Pancreas (tissue), 10 donors: ENCODE data around the gene PDGFA. TPM values are rescaled to one million over a fixed set of nuclear protein-coding genes. Genes with fewer than 3 reads are reported as not detected.

Experiments used
- ATAC-seq, 4 donors: fragments of 200-7000 bp; cut with Tn5 transposase; one replicate each; pipeline versions ENCODE4 v1.8.0 to v1.9.1; 2020; ENCODE audit warnings: mild to moderate bottlenecking in 4 of 4, moderate library complexity in 4 of 4
- DNase-seq, 6 donors: peaks; one replicate each; pipeline ENCODE4 v3.0.0-alpha.2; 2020
- FAIRE-seq: peaks from 2 replicates; lab custom pipeline; 2012; peaks lifted over from hg19 to GRCh38; lab: Jason Lieb, UNC
- H3K27ac ChIP-seq, 4 donors: fragments of 200-600 bp; sonication (generic); 1 replicate in 3 of 4; 2 replicates in 1 of 4; pipeline versions ENCODE4 v1.5.0 to v1.8.0; 2020
- H3K27me3 ChIP-seq, 4 donors: fragments of 200-600 bp; one replicate each; pipeline ENCODE4 v1.8.0; 2021
- H3K36me3 ChIP-seq, 3 donors: fragments of 200-600 bp; sonication (generic) in 1 of 3; one replicate each; pipeline versions ENCODE4 v1.5.0 to v1.8.0; 2020 to 2021
- H3K4me1 ChIP-seq, 3 donors: fragments of 200-600 bp; one replicate each; pipeline ENCODE4 v1.8.0; 2021
- H3K4me3 ChIP-seq, 4 donors: fragments of 200-600 bp; sonication (generic) in 2 of 4; one replicate each; pipeline versions ENCODE4 v1.5.0 to v1.8.0; 2020 to 2021
- H3K9me3 ChIP-seq, 4 donors: fragments of 200-600 bp; one replicate each; pipeline ENCODE4 v1.8.0; 2021
- WGBS, 2 donors: extraction: QIAGEN DNeasy Blood & Tissue Kit; methylation state at CpG; one replicate each; pipeline ENCODE4 v1.1.7; 2013; 5-methylcytosine and 5-hydroxymethylcytosine counted together
- intact Hi-C, 3 donors: fragments of 100-400 bp; cut with DNase I; formaldehyde crosslinking; loops; one replicate each; pipeline versions ENCODE4 v1.11.1 to v1.14.2; 2022
- polyA plus RNA-seq, 2 donors: library from polyadenylated mRNA; stranded (reverse); fragments of 200-250 nt; gene quantifications; one replicate each; pipeline ENCODE4 v1.2.3, GENCODE V29; 2013
- total RNA-seq, 6 donors: library from RNA; stranded (reverse); fragmentation: NEBNext Ultra II Directional in 4 of 6; extraction: Animal tissue kit (Norgen Biotek cat#: 25700) in 4 of 6; gene quantifications; one replicate each; pipeline versions ENCODE4 v1.2.1 to v1.2.4, GENCODE V29; 2021 to 2023
- TF ChIP-seq, protein P1 (sequence below), 4 donors: fragments of 200-600 bp; sonication (generic) in 3 of 4; IDR thresholded peaks; one replicate each; pipeline versions ENCODE4 v1.5.0 to v1.8.0; 2021; ENCODE audit warnings: antibody characterized with exemption in 4 of 4
- donor health status: healthy with polysubstance abuse.
- donor health status: DM: no; HTN: no; CAD: no; lungs with moderate emphysema.
- donor health status: DM: no; HTN: no; CAD: no.
- donor health status: control.
- donor health status: control.
- donor health status: Bipolar disorder and iron deficiency.
- donor health status: DM: yes; HTN: yes; CAD: no.
- donor health status: DM: no; HTN: no; CAD: no.
- donor health status: DM: no; HTN: no; CAD: no.
- donor health status: DM: yes; HTN: yes; CAD: no.

PDGFA gene
- total RNA-seq, result 100 to 1,000 TPM in 1 of 6 donors, 10 to 100 TPM in 5; 54.1 to 175 (median 81.5) TPM
- polyA plus RNA-seq, result 10 to 100 TPM; 53.3 to 60.4 TPM

DNA sequence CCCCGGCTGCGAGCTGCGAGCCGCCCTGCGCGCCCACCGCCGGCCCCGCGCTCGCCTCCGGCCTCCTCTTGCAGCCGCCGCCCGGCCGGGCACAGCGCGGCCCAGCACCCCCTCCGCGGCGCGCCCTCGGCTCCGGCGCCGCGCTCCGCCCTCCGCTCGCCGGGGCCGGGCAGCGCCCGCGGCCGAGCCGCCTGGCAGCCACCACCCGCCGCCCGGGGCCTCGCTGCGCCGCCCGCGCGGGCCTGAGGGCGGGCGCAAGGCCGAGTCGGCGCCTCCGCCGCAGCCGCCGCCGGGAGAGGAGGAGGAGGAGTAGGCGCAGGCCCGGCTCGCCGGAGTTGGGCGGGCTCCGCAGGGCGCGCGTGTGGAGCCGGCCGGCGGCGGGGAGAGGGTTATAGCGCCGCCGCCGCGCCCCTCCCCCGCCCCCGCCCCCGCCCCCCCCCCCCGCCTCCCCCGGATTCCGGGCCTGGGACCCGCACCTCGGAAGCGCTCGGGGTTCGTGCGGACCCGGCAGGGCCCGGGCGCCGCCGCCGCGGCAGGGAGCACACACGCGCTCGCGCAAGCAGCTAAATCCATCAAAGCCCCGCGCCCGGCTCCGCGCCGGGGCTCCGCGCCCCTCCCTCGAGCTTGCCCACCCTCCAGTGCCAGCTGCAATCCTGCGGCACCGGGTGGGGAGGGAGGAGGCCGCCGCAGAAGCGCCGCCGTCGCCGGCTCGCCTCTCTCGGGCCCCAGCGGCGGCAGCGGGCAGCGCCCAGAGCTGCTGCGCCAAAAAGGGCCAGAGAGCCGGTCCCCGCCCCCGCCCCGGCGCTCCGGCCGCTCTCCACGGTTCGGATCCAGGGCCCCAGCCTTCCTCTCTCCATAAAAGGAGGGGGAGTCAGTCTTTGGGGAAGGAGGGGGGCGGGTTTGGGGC, at the start of gene PDGFA:
Gene PDGFA, minus strand, starts transcription at position 363 of the 907 bp plus-strand sequence. CDS start 845 bp downstream, outside the sequence.
- Histone ChIP-seq H3K9me3 (no peaks in the 10 kb centered on the region), H3K4me1 (peaks cover 0 to 15% (median 14%) of the 10 kb centered on the region in 3 donors), H3K4me3 (peak within 1 kb of the TSS; percentile 71 to 100 (median 88)), H3K36me3 (no peaks in the 10 kb centered on the region), H3K27ac (peak within 1 kb of the TSS; percentile 83 to 94 (median 92)), H3K27me3 (no peaks in the 10 kb centered on the region)
- TF ChIP-seq, protein P1, sequence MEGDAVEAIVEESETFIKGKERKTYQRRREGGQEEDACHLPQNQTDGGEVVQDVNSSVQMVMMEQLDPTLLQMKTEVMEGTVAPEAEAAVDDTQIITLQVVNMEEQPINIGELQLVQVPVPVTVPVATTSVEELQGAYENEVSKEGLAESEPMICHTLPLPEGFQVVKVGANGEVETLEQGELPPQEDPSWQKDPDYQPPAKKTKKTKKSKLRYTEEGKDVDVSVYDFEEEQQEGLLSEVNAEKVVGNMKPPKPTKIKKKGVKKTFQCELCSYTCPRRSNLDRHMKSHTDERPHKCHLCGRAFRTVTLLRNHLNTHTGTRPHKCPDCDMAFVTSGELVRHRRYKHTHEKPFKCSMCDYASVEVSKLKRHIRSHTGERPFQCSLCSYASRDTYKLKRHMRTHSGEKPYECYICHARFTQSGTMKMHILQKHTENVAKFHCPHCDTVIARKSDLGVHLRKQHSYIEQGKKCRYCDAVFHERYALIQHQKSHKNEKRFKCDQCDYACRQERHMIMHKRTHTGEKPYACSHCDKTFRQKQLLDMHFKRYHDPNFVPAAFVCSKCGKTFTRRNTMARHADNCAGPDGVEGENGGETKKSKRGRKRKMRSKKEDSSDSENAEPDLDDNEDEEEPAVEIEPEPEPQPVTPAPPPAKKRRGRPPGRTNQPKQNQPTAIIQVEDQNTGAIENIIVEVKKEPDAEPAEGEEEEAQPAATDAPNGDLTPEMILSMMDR (IDR thresholded peaks at IDR 0.05), result peak in 3 of 4 donors; percentile 17 to 31 (median 21)
- DNase-seq, result peak; percentile 63 to 87 (median 80)
- no peak for FAIRE-seq
- ATAC-seq, result peak; percentile 24 to 51 (median 36)
- 0% methylated on average over 47 to 110 of the region's 132 CpGs for WGBS, 2 donors
- intact Hi-C loops, result loop anchor here in 1 of 3 donors (10.0 kb wide), 1 partner anchor 205 kb away; the partner anchor contains the start of genes DNAAF5 and PRKAR1B

DNA sequence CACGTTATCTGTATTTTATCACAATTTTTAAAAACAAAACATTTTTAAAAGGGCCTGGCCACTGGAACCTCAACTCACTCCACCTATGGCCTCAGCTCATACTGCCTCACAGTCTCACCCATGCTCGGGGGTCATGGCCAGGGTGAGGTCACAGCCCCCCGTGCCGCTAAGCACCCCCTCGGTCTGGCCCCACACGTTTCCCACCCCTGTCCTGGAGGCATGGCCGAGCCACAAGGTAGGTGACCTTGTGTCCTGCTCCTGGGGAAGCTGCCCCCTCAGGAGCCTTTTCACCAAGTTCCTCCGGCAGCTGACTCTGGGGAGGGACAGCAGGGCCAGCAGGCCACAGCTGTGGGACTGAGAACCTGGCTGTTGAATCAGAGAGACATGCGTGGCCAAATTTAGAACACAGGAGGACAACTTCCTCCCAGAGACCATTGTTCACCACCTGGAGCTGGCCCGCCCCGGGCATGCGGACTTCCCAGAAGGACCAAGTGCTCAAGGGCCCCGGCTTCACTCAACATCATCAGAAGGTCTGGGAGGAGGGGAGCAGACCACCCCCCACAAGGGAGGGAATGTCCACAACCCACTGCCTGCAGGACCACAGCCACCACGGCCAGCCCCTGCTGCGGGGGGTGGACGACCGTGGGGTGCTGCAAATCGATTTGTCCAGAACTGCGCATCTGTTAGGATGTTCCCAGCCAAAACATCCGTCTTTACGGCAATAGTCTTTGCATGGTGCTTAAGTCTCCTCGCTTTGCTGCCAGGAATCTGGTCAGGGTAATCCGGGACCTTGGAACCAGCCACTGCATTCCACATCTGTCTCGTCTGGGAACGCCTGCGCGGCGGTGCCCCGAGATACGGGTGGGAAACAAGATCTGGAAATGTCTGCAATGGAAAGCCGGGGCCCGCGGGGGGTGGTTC, 48.6 kb upstream of the PDGFA start:
- TF ChIP-seq, protein P1 (IDR thresholded peaks at IDR 0.05), result no peak
- Histone ChIP-seq H3K27me3 (no peaks in the 10 kb centered on the region), H3K27ac (no peak overlapping the region), H3K4me1 (no peaks in the 10 kb centered on the region), H3K9me3 (no peaks in the 10 kb centered on the region), H3K4me3 (no peak overlapping the region), H3K36me3 (no peaks in the 10 kb centered on the region)
- ATAC-seq, result no peak
- FAIRE-seq, result no peak
- peak in 2 of 6 donors; percentile 17 to 44 for DNase-seq
- 85 to 91% methylated on average over 33 of the region's 33 CpGs for WGBS, 2 donors
- intact Hi-C loops, result no loop called here

DNA sequence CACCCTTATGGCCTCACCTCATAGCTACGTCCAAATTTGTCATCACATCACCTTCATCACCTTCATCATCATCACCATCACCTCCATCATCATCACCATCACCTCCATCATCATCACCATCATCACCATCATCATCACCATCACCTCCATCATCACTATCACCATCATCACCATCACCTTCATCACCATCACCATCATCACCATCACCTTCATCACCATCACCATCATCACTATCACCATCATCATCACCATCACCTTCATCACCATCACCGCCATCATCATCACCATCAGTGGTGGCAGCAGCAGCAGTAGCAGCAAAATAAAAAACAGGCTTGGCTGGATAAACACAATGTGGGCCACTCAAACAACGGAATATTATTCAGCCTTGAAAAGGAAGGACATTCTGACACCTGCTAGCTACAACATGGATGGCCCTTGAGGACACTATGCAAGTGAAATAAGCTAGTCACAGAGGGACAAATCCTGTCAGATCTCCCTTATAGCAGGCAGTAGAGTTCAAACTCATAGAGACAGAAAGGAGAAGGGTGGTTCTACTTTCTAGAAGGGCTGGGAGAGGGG, 47.7 kb upstream of the PDGFA start:
- no peak for ATAC-seq
- TF ChIP-seq, protein P1 (IDR thresholded peaks at IDR 0.05), result no peak
- no peak for DNase-seq
- Histone ChIP-seq H3K27ac (no peak overlapping the region), H3K4me1 (no peaks in the 10 kb centered on the region), H3K36me3 (no peaks in the 10 kb centered on the region), H3K9me3 (no peaks in the 10 kb centered on the region), H3K4me3 (no peak overlapping the region), H3K27me3 (no peaks in the 10 kb centered on the region)
- no peak for FAIRE-seq
- intact Hi-C loops, result no loop called here
- WGBS, 2 donors, result 95 to 96% methylated on average over 2 of the region's 3 CpGs

DNA sequence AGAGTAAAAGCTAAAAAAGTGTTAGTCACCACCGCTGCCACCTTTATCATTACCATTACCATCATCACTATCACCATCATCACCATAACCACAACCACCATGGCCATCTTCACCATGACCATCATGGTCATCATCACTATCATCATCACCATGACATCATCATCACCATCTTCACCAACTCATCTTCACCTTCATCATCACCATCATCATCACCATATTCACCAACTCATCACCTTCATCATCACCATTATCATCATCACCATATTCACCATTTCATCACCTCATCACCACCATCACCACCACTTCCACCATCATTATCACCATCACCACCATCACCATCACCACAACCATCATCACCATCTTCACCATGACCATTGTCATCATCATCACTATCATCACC, 46.5 kb upstream of the PDGFA start:
- TF ChIP-seq, protein P1 (IDR thresholded peaks at IDR 0.05), result no peak
- Histone ChIP-seq H3K27me3 (no peaks in the 10 kb centered on the region), H3K36me3 (no peaks in the 10 kb centered on the region), H3K4me3 (no peak overlapping the region), H3K27ac (no peak overlapping the region), H3K4me1 (peaks cover 5 to 9% (median 8%) of the 10 kb centered on the region in 3 donors), H3K9me3 (no peaks in the 10 kb centered on the region)
- intact Hi-C loops, result no loop called here
- DNase-seq (no peak), FAIRE-seq (no peak), ATAC-seq (no peak)
- WGBS, 2 donors, result 92 to 100% methylated on average over 1 of the region's 1 CpG
